GM19239 (cell line): ENCODE results near the gene NDST3.
A peak's percentile ranks its signal among the peaks of the same experiment; 100 is the strongest.

Experiments
- DNase-seq: peaks from one replicate; pipeline ENCODE4 v3.0.0; 2011; ENCODE audit warnings: low spot score; ENCODE audit not compliant: insufficient read length
- FAIRE-seq: peaks from 2 replicates; lab custom pipeline; 2011; peaks lifted over from hg19 to GRCh38; lab: Jason Lieb, UNC

Gene NDST3

DNA sequence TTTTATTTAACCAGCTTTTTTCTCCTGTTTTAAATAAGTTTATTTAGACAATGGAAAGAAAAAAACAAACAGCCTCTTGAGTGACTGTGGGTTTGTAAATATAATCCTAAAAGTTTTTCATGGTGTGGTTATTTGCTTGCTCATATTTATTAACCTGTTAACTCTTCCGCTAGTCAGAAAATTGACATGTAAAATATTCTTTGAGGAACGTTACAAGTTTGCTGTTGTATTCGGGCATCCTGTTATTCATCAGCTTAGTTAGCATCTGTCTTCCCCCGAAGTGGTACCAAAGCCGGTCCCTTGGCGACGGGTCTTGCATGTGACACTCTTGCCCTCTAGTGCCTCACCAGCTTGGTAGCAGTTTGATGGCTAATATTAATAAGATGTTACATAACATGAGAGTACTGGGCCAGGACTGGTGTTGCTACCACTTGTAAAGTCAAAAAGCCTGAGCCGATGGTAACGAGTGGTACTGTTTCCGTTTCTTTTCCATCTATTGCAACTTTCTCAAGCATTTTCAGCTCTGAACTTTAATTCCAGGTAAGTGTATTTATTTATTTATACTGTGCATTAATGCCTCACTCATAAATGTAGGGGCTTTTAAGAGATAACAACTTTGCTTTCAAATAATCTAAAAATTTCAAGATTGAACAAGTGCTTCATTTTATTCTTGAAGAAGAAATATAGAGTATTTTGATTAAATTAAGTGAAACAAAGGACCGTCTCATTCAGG lies at the start of gene NDST3:
TSS of gene NDST3 (plus strand) at position 434 of the 733 bp plus-strand sequence. CDS start 19,425 bp downstream, outside the sequence.
- FAIRE-seq: no peak
- peak; percentile 21 for DNase-seq

DNA sequence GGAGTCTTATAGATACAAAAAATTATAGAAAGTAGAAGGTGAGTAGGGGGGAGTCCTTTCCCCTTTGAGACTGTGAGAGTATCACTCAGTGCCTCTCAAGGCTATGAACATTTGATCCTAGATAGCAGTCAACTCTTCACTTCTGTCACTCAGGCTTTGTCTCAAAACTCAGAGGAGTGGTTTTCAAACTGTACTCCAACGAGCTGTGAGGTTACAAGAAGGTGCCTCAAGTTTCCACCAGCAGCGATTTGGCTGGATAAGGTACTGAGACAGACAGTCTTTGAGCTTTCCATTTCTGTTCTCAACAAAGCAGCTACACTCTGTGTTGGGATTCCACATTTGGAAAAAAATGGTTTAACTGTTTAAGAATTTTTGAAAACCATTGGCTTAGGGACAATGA lies 48.0 kb upstream of the NDST3 start:
- no peak for DNase-seq
- FAIRE-seq: no peak

- FAIRE-seq (no peak), DNase-seq (no peak)
Measured at GRCh38 chr4:117987464-117987863, 46.8 kb upstream of the NDST3 start.

GRCh38 chr4:117996891-117997290 lies 37.4 kb upstream of the NDST3 start:
- DNase-seq (no peak), FAIRE-seq (no peak)

- no peak for FAIRE-seq
- DNase-seq: no peak
Measured at GRCh38 chr4:118004088-118004487, 30.2 kb upstream of the NDST3 start.

DNA sequence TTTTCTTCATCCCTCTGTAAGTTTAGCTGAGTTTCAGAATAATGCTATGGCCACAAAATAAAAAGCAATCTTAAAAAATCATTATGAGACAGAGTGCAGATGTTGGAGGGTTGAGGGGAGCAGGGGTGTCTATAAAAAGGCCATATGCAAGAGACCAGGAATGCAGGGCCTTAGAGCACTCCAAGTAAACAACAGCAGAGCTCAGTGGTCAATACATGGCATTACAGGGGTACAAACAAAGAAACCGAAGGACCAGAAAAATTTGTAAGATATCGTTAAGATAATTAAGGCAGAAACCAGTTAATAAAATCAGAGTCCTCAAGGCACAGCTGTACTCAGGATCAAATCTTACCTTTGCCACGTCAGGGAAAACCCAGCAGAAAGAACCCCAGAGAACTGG lies 28.4 kb upstream of the NDST3 start:
- DNase-seq (no peak), FAIRE-seq (no peak)

DNA sequence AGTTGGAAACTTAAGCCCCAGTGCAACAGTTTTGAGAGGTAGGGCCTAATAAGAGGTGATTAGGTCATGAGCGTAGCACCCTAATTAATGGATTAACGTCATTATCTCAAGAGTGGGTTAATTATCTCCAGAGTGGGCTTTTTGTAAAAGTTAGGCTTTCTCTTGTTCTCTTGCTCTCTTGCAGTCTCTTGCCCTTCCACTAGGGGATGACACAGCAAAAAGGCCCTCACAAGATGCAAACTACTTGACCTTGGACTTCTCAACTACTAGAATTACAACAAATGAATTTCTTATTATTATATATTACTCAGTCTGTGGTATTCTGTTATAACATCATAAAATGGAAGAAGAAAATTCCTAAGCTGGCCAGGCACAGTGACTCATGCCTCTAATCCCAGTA lies 22.1 kb upstream of the NDST3 start:
- FAIRE-seq (no peak), DNase-seq (no peak)

DNA sequence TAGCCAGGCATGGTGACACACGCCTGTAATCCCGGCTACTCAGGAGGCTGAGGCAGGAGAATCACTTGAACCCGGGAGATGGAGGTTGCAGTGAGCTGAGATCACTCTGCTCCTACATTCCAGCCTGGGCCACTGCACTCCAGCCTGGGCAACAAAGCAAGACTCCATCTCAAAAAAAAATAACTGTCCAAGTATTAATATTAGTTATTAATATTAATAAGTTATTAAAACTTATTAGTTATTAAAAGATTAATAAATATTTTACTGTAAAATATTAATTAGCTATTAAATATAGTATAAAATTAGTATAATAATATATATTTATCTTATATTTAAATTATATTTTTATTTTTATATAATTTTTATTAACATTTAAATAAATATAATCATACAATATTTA lies 19.5 kb upstream of the NDST3 start:
- FAIRE-seq: no peak
- no peak for DNase-seq

DNA sequence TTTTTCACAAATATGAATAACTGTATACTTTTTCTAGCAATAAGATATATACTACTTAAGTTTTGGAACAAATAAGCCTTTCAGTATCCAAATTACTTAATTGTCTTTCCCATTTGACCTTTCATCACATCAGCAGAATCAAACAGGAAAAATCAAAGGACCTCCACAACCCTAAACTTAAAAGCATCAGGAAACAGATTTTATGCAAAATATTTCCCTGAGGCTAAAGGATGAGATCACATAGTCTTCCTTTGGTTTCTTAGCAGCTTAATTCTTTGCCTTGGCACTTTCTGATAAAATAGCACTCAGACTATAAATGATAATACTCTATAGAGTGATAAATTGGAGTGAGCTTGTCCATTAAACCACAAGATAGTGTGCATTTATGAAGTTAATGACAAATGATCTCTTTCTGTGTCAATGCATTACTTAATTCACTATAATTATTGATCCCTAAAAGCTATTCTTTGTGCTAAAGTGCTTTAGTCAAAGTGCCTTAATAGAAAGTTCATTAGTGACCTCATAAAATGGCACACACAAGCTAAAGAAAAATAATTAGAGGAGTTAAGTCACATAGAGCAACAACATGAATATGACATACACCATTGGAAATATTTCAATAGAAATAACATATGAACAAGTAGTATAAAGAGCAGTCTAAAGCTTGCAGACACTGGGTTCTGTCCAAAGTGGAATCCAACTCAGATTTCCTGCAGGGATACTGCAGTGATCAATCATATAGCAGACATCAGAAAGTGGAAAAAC lies 15.7 kb upstream of the NDST3 start:
- DNase-seq (no peak), FAIRE-seq (no peak)

- FAIRE-seq (no peak), DNase-seq (no peak)
Measured at GRCh38 chr4:118026806-118027205, 7.5 kb upstream of the NDST3 start.

DNA sequence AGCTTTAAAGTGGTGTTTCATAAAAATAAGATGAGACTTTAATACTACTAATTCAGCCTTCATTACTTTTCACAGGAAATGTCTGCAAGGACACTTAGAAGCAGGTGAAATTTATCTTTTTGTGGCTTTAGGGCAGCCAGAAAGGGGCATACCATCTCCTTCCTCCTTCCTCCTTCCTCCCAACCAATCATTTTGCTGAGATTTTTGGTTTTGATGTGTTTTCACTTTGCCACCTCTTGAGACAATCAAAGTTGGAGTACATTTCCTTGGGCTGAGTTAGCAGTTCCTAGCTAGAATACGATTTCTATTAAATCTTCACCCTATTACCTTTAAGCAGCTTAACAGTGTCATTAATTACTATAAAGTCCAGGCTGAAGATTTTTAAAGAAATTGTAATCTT lies 5.1 kb upstream of the NDST3 start:
- FAIRE-seq (no peak), DNase-seq (no peak)

DNA sequence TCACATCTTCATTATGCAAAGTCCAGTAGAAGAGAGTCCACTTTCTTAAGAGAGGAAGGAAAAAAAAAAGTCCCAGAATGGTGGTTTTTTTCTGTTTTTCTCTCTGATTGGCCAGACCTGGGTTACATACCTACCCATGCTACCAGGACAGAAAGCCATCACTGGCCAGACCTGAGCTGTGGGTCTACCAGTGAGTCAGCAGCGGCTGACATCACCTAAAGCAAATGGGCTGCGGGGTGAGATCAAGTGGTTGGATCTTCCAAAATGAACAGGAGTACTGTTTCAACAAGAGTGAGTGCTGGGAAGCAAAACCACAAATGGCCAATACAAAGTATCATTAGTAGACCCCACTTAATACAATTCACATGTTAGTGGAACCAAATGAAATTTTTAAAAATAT lies 1.6 kb upstream of the NDST3 start:
- no peak for FAIRE-seq
- no peak for DNase-seq

DNA sequence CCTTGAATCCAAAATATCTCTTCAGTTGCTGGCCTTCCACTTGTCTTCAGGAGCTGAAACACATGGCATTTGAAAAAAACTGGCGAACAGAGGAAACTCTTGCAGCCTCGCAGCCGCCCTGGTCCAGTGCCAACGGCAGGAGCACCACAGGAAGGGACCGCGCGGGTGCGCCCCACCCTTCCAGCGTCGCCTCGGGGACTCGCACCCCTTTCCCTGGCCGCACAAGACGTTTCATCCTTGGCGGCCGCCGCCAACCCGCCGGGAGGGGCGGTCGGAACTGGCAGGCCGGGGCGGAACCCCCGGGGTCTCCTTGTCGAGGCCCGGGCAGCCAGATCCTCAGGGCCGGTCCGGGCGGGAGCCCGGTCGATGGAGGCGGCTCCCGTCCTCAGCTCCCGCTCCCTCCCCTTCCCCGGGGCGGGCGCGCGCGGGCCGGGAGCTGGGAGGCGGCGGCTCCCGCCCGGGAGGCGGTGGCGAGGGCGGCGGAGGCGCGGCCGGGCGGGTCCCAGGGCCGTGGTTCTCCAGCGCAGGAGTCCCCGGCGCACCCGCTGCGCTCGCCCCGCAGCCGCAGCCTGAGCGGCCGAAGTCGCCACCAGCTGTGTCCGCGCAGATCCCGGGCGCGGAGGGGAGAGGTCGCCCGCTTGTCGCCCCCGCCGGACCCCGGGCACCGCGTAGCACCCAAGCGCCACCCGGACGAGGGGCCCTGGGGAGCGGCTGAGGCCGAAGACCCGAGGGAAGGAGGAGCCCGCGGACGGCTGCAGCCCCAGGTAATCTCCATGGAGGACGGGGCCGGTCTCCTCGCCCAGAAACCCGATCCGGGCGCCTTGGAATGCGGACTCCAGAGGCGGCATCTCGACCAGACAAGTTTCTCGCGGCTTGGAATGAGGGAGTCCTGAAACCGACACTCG lies 886 bp upstream of the NDST3 start:
- no peak for FAIRE-seq
- no peak for DNase-seq

- DNase-seq (no peak), FAIRE-seq (no peak)
Measured at GRCh38 chr4:118035309-118035708, 1.0 kb downstream of the NDST3 start.

GRCh38 chr4:118036336-118036735 lies 2.0 kb downstream of the NDST3 start:
- FAIRE-seq: no peak
- no peak for DNase-seq

- DNase-seq (no peak), FAIRE-seq (no peak)
Measured at GRCh38 chr4:118037955-118038354, 3.7 kb downstream of the NDST3 start.

DNA sequence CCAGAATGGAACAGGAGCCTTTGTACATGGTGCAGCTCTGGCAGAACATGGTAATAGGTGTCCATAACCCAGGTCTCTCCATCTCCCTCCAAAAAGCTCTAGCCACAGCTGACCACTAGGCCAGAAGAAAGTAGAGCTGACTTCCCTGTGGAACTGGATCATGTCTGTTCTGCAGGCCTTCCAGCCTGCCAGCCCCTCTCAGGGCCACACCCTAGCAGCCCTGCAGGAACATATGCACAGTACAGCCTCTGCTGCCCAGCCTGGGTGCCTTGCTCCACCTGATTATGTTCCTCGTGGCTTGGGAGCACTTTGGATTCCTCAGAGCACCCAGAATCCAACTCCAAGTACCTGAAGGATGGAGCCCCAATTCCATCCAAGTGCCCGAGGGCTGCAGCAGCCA lies 12.0 kb downstream of the NDST3 start:
- FAIRE-seq: no peak
- DNase-seq: no peak

DNA sequence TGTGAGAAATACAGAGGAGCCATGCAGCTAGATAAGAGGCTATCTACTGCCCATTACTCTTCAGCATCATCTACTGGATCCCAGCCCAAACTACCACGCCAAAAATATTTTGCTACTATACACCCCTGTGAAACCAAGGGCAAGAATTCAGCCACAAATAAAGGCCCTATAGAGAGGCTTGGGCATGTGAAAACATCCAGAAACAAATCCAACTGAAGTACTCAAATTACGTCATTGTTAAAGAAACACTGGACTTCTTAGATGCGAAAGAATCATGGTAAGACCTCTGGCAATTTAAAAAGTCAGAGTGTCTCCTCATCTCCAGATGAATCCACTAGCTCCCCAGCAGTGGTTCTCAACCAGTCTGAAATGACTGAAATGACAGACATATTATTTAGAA lies 12.8 kb downstream of the NDST3 start:
- FAIRE-seq (no peak), DNase-seq (no peak)

- DNase-seq (no peak), FAIRE-seq (no peak)
Measured at GRCh38 chr4:118058955-118059354, 24.7 kb downstream of the NDST3 start.

DNA sequence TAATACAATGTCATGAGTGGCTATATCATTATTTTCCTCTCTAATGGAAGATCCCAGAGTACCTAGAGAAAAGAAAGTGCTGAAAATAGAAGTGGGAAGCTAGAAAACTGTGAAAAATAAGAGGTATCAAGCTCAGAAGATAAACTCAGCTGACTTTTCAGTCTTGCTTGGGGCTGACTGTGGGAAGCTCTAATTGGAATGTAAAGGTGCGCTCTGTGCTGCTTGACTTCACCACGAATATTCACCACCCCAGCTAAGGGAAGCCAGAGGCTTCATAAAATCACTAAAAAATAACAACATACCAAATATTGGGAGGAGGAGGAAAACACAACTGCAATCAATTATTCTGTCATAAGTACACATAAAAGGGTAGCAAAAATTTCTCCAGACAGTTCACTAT lies 25.1 kb downstream of the NDST3 start:
- FAIRE-seq: no peak
- no peak for DNase-seq
